HuH-7 (cell line): Measurements from ENCODE around the gene TAPT1.
"Not testable (repeated sequence)": the region's sequence is repeated elsewhere in the genome, so short reads cannot be mapped to it uniquely, and the experiment has no call there.

ENCODE experiments used
- DNase-seq: peaks from one replicate; pipeline ENCODE4 v3.0.0; 2011; ENCODE audit warnings: low spot score

TAPT1 gene

DNA sequence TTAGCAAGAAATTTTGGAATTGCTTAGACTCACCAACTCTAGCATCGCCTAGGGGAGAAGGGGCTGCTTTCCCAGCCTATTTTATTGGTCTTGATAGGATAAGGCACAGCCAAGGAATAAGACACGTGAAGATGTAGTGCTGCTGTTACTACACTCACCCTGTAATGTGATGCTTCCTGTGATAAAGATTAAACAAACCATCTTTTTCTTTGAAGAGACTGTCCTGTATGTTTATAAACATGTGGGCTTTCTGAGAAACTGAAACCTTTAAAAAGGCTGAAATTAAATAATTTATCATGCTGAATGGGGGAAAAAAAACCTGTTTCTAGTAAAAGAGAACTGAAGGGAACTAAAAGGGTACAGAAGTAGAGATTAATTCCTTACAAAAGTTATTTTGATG lies 13.2 kb downstream of the TAPT1 start:
- no peak for DNase-seq

DNA sequence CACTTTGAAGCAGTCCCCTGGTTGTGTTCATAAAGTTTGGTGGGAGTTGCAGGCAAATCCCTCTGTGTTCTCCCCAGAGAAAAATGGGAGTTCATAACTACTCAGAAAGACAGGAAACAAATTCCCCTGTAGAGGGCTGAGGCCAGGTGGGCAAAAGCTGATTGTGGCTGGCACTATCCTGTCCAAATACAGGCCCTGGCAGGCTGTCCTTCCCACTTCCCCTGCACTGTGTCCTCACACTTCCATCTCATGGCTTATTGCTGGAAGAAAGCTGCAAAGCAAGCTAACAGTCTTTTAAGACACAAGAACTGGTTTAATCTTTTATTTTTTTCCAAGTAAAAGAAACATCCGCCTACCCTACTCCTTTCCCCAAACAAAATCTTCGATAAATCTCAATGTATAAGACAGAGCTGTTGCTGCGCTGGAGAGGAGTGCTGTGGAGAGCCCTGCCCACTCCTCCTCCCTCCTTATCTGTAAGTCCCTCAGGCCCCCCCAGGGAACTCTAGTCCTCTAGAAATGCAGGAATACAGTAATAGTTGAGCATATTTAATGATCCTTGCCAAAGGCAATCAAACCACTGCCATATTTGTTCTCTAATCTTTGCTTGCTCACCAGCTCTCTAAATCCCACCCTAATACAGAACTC lies 14.0 kb downstream of the TAPT1 start:
- DNase-seq, result no peak

- no peak for DNase-seq
These were observed 18.9 kb downstream of the TAPT1 start for GRCh38 chr4:16207409-16207808.

GRCh38 chr4:16206848-16207247 lies 19.4 kb downstream of the TAPT1 start:
- no peak for DNase-seq

DNA sequence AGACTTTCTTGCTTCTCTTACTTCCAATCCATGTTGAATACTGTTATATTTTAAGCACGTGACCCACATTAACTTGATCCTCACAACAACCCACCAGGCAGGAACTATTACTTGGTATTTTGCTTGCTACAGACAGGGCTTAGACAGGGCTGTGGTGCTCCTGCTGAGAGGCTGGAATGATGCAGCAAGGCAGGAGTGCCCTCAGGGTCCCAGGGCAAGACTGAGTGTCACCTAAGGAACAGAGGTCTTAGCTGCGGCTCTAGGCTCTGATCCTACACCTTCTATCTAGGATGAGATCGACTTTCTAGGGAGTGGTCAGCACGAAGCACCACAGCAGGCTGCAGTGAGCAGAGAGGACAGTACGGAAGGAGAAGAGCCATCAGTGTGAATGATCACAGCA lies 20.0 kb downstream of the TAPT1 start:
- DNase-seq, result no peak

DNA sequence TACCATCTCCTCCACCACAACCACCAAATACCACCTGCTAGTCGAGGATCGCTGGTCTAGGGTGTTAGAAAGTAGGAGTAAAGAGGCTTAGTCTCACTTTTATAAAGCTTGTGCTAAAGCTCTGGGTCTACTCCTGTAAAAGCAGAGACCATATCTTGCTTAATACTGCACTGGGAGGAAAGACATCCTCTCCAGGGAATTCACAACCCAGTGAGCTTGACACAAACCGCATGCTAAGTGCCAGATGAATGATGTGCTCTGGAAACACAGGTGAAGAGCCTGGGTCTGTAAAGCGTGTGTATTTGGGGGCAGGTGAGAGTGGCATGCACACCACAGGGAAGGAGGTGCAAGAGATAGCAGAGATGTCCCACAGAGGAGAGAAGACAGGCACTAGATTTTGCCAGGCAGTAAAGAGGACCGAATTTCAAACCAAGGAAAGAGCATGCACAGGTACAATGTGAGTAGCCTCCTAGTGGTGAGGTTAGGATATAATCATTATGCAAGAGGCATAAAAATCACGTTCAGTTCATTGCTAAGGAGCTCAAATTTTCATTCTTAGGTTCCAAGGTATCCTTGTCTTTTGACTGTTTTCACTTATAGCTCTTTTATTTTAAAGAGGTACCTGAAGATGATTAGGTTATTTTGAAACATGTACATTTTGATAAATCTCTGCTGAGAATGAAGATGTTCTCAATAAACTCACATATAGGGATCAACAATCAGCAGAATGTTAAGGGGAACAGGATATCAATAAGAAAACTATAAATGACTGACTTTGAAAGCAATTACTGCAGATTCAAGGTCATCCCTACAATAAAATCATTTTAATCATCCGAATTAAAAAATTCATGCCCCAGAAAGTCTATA lies 20.7 kb downstream of the TAPT1 start:
- DNase-seq, result no peak

DNA sequence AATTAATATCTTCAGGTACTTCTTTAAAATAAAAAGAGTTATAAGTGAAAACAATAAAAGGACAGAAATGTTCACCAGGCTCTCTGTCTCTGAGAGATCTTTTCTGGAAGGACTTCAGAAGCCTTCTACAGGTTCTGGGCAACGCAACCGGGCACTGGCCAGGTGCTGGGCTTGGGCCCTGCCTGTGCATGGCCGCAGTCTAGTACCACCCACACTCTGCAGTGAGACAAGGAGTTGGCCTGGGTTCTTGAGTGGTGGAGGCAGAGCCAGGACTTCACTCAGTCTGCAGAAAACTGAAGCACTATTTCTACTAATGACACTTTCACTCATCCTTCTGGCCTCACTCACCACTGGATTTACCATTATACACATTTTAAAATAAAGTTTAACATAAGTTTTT lies 21.8 kb downstream of the TAPT1 start:
- no peak for DNase-seq

- no peak for DNase-seq
These were observed 23.2 kb downstream of the TAPT1 start for GRCh38 chr4:16203083-16203482.

- no peak for DNase-seq
These were observed 23.7 kb downstream of the TAPT1 start for GRCh38 chr4:16202598-16202997.

DNA sequence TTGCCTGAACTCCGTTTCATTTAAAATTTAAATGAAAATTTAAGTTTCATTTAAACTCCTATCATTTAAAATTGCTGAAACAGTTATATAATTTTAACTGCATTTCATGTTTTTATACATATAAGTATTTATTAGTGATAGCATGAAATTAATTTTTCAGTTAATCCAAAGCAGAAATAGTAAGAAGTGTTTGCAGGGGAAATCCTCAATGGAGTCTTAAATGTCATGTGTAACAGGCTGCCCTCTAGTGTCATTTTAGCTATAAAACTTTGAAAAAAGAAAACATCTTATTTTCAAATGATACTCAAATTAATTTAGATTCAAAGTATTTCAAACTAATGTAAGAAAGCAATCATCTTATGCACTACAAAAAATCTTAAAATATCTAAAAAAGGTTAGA lies 27.2 kb downstream of the TAPT1 start:
- no peak for DNase-seq

DNA sequence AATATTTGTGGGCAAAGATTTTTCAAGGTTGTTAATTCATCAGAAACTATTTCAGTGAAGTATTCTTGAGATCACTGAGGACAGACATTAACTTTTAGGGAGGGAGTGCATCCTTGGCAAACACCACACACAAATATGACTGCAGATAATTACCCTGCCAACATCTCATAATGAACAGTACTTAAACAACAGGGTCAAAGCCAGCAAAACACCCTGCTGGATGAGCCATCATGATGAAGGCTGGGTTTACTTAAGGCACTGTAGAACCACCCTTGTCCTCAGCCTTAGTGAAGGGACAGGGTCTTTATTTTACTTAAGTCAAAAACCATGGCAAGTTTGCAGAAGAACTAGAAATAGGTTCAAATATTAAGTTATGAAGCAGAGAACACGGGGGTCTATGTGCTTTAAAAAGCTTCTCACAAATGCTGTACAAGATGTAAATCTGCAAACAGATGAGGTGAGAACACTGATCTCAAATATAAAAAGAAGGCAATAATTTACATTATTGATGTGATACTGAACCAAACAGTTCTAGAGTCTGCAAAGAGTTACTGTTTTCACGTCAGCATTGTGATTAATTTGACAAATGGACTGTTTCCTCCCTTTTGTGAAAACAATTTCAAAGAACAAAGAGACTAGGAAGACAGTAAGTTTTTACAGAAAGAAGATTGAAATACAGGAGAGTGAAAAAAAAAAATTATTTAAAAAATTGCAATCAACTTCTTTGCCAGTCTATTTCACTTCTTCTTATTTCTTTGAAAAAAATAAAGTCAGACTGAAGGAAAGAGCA lies 28.2 kb downstream of the TAPT1 start:
- DNase-seq, result no peak

- peak; percentile 34 for DNase-seq
These were observed 29.5 kb downstream of the TAPT1 start for GRCh38 chr4:16196482-16197393.

DNA sequence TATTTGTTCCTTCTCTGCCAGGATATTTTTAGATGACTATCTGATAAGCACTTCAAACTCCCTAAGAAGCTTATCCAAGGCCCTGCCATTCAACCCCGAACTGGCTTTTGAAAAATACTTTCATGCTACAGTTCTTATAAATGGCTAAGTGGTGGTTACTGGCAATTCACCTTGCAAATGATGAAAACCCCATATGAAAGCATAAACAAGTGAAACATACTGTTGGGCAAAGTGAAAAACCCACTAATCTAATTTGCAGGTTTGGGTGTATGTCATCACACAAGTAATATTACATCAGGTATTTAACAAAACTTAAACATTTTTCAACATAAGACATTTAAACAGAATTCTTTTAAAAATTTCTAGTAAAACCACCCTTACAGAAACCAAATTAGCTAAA lies 31.1 kb downstream of the TAPT1 start:
- DNase-seq, result no peak

GRCh38 chr4:16194798-16195197 lies 31.5 kb downstream of the TAPT1 start:
- not testable (repeated sequence) for DNase-seq

DNA sequence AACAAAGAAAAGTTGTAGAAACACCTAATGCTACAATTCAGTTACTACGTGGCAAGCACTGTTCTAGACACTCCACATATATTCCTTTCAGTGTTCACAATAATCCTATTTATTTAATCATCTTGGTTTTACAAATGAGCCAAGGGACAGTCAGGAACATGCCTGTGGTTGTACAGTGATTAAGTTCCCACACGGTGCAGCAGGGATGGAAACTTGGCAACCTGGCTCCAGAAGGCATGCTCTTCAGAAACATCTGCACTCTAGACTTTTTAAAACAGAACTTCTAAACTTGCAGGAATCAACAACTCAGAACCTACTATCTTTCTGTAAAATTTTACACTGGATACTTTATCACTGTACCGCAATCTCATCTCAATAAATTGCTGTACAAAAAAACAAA lies 32.1 kb downstream of the TAPT1 start:
- DNase-seq, result no peak

DNA sequence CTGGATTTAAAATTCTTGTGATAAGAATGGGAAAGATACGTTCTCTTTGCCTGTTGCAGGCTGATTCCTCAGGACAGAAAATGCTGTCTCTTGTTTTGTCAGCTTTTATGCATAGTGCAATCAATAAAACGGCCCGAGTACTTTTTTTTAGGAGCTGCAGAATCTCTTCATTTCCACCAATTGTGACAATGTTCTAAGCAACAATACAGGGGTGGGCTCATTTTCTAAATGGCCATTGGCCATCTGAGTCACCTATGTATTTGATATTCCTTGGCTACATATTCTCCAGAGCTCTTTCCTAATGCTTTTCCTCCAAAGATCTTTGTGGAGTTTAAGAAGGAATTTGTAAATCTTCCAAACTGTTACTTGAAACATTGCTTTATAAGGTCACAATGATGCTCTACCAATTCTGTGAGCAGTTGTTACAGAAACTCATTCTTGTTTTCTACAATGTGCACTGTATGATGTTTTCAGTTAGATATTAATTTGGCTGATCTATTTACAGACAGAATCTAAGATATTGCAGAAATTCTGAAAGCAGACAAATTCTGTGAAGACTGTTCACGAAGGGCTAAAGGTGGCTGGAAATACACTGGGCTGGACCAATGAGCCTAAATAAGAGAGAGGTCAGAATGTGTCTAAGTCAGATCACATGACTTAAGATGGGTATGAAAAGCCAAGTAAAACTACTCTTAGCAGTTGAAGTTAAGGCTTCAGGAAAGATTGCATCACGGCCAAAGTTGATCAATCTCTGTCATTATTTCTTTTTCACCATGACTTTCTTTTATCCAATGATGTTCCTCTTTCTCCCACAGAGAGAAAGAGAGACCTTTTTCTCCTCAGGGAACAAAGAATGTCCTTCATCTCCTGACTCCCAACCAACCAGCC lies 33.4 kb downstream of the TAPT1 start:
- DNase-seq, result no peak

DNA sequence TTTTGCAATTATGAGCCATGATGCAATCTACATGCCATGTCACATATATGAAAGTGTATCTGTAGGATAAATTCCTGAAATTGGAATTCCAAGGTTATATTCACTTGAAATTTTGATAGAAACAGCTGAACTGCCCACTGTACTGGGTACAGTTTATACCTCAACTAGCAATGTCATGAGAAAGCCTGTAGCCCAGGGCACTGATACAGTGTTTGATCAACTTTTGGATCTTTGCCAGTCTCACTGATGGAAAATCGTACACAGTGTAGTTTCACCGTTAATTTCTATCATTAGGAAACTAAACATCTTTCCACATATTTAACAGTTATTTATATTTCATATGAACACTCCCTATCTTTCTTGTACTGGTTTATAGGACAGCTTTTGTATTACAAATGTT lies 34.2 kb downstream of the TAPT1 start:
- no peak for DNase-seq

- DNase-seq, result no peak
These were observed 38.8 kb downstream of the TAPT1 start for GRCh38 chr4:16187455-16187854.

GRCh38 chr4:16186986-16187385 lies 39.3 kb downstream of the TAPT1 start:
- no peak for DNase-seq

DNA sequence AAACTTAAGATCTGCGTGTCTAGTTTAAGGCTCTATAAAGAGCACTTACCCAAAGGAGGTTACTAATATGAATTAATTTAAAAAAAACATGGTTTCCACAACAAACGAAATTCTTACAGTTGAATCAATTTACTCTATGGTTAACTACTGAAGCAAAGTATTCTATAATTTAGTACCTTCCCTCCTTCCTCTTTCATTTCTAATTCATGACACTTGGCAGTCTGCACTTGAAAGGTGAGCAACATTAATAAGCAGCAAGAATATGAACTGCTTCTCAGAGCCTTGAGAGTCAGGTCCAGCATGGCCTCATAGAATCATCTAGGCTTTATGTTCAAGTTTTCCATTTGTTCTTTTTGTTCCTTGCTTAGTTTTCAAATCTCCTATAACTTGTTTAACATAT lies 42.7 kb downstream of the TAPT1 start:
- no peak for DNase-seq

DNA sequence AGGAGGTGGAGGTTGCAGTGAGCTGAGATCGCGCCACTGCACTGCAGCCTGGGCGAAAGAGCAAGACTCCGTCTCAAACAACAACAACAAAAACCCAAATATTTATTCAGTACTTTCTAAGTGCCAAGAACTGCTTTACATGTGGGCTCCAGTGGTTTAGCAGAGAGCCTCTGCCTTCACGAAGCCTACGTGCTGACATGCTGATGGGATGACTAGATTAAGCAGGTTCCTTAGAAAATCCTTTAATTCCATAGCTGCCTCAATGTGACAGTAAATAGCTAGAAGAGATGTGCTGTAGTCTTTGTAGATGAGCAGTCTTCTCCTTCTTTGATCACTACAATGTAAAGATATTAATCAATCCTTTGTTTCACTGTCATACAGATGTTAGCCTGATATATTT lies 49.6 kb downstream of the TAPT1 start:
- no peak for DNase-seq
